ENCODE results near the gene CSF1R.

DNA sequence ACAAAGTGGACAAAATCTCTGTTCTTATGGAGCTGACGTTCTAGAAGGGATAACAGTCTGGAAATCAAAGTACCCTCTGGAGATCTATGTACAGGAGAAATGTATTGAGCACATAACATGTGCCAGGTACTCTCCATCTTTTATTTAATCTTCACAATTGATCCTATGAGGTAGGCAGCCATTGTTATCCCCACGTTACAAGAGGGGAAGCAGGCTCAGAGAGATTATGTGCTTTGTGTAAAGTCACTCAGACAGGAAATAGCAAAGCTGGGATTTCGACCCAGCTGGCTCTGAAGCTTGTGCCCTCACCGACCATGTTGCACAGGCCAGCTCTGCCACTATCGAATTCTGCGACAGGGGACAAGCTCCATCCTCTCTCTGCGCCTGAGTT is 47.8 kb upstream of the CSF1R start:
- TF ChIP-seq EZH2 (IDR thresholded peaks at IDR 0.05; ENCODE audit: borderline replicate concordance, low read depth, low read length, severe bottlenecking) (no peak), POLR2AphosphoS5 (IDR thresholded peaks at IDR 0.05; ENCODE audit: insufficient read depth, low read depth, low read length) (no peak), POLR2A (IDR thresholded peaks at IDR 0.05; ENCODE audit: low read depth, low read length) (no peak), JUN (IDR thresholded peaks at IDR 0.05; ENCODE audit: borderline replicate concordance, insufficient read depth, insufficient read length, low read depth) (no peak), MYC (IDR thresholded peaks at IDR 0.05; ENCODE audit: low read depth, low read length) (no peak), GATA2 (IDR thresholded peaks at IDR 0.05; ENCODE audit: insufficient read depth, insufficient read length, low read depth, low read length) (no peak)
- TF ChIP-seq, protein P1, sequence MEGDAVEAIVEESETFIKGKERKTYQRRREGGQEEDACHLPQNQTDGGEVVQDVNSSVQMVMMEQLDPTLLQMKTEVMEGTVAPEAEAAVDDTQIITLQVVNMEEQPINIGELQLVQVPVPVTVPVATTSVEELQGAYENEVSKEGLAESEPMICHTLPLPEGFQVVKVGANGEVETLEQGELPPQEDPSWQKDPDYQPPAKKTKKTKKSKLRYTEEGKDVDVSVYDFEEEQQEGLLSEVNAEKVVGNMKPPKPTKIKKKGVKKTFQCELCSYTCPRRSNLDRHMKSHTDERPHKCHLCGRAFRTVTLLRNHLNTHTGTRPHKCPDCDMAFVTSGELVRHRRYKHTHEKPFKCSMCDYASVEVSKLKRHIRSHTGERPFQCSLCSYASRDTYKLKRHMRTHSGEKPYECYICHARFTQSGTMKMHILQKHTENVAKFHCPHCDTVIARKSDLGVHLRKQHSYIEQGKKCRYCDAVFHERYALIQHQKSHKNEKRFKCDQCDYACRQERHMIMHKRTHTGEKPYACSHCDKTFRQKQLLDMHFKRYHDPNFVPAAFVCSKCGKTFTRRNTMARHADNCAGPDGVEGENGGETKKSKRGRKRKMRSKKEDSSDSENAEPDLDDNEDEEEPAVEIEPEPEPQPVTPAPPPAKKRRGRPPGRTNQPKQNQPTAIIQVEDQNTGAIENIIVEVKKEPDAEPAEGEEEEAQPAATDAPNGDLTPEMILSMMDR (IDR thresholded peaks at IDR 0.05; ENCODE audit: extremely low read depth in 1 of 2, insufficient read depth in 1 of 2, low read depth in 1 of 2, low read length in 2 of 2): no peak
- TF ChIP-seq, protein P2, sequence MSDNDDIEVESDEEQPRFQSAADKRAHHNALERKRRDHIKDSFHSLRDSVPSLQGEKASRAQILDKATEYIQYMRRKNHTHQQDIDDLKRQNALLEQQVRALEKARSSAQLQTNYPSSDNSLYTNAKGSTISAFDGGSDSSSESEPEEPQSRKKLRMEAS (IDR thresholded peaks at IDR 0.05; ENCODE audit: insufficient read depth, insufficient read length): no peak
